DMS153 treated with DMSO at 0.1 percent for 48 hours (cell line): ENCODE measurements around the gene SULF2.
"Not testable (repeated sequence)": the region's sequence is repeated elsewhere in the genome, so short reads cannot be mapped to it uniquely, and the experiment has no call there.

Experiments
- DNase-seq: peaks from one replicate; lab custom pipeline; 2025; ENCODE audit not compliant: unreplicated experiment; lab: John Stamatoyannopoulos, UW

SULF2 gene

DNA sequence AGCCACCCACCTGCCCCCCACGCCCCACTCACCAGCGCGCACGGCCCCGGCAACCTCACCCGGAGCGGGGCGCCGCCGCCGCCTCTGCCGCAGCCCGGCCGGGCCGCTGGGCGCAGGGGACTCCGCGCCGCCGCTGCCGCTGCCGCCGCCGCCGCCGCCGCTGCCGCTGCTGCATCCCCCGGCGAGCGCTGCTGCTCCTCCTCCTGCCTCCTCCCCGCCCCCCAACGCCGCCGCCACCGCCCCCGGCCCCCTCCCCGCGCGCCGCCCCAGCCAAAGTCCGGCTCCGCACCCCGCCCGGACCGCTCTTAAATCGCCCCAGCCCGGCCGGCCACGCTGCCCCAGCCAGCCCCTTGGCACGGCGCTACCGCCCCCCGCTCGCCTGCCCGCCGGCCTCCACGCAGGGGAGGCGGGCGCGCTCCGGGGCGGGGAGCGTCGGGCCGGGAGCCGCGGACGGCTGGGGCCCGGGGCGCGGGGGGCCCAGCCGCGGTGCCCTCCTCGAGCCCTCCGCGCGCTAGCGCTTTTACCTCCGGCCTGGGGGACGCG lies at the start of gene SULF2:
SULF2 (minus strand) TSS at position 171 of the 543 bp plus-strand sequence. CDS start 28,118 bp downstream, outside the sequence.
- no peak for DNase-seq

DNA sequence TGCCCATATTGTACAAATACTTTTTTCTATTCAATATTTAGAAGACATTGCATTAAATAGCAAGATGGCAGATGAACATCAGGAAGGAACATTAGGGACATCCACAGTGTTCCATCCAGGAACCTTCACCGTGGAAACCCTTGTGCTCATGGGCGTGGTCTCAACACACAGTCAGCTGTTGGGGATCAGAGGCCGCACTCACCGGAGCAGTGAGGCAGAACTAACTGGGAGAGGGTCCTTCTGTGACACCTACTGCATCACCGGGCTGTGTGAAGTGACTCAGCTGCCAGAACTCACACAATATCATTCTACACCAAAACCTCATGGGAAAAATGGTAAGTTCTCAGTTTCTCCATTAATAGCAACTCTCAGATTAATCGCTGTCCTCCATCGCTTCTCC lies 46.4 kb upstream of the SULF2 start:
- DNase-seq, result not testable (repeated sequence)

DNA sequence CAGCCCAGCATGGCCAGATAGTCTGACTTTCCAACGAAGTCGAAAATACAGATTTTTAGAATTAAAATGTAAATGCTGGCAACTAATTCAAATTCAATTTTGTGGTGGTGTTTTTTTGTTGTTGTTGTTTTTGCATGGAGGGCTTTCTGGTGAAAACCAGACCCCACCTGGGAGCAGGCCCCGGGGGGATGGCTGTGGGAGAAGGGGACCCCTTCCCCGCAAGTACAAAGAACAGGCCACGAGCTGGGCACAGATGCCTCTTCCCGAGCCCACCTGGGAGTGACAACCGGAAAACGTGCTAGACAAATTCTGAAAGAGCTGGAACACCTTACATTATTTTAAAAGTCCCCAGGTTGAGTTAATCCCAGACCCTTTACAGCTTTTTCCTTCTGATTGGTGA lies 41.4 kb upstream of the SULF2 start:
- not testable (repeated sequence) for DNase-seq

GRCh38 chr20:47826006-47826405 lies 40.7 kb upstream of the SULF2 start:
- not testable (repeated sequence) for DNase-seq

- no peak for DNase-seq
Measured at GRCh38 chr20:47825011-47825762, 39.9 kb upstream of the SULF2 start.

DNA sequence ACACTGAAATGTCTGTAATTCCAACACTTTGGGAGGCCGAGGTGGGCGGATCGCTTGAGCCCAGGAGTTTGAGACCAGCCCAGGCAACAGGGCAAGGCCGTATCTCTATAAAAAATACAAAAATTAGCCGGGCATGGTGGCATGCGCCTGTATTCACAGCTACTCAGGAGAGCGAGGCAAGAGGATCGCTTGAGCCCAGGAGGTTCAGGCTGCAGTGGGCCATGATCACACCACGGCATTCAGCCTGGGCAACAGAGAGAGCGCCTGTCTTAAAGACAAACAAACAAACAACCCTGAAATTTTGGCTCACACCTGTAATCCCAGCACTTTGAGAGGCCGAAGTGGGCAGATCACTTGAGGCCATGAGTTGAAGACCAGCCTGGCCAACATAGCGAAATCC lies 38.7 kb upstream of the SULF2 start:
- not testable (repeated sequence) for DNase-seq

DNA sequence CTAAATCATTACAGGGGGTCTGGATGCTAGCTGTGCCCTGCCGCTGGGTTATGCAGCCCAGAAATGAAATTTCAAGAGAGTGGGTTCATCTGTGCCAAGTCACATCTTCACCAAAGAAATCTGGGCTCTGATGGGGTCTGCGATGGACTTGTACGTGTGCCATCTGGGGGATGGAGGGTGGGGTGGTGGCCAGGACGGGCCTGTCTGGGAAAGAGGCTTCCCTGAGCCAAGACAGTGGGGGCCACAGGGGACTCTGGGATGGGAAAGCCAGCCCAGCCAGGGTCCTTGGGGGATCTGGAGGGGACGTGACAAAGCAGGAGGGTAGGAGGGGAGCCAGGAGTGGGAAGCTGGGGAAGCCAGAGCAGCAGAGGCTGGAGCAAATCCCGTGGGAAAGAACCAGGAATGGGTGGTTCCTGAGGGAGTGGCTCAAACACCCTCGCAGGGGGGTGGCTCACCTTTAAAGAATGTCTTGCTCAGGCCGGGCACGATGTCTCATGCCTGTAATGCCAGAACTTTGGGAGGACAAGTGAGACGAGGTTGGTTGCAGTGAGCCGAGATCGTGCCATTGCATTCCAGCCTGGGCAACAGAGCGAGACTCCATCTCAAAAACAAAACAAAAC lies 36.3 kb upstream of the SULF2 start:
- DNase-seq, result no peak

GRCh38 chr20:47818996-47819609 lies 33.8 kb upstream of the SULF2 start:
- no peak for DNase-seq

DNA sequence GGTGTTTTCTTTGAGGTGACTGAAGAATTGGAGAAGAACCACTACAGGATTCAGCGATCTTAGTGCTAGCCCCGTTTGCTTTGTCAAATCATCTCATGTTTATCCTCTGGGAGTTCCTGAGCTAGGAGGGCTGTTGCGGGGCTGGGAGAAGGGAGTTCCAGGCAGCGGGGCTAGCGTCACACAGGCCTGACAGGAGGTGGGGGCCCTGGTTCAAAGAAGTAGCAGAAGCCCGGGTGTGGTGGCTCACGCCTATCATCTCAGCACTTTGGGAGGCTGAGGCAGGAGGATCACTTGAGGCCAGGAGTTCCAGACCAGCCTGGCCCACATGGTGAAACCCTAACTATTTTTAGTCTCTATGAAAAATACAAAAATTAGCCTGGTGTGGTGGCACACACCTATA lies 33.2 kb upstream of the SULF2 start:
- DNase-seq, result no peak

- DNase-seq, result no peak
Measured at GRCh38 chr20:47818016-47818415, 32.7 kb upstream of the SULF2 start.

DNA sequence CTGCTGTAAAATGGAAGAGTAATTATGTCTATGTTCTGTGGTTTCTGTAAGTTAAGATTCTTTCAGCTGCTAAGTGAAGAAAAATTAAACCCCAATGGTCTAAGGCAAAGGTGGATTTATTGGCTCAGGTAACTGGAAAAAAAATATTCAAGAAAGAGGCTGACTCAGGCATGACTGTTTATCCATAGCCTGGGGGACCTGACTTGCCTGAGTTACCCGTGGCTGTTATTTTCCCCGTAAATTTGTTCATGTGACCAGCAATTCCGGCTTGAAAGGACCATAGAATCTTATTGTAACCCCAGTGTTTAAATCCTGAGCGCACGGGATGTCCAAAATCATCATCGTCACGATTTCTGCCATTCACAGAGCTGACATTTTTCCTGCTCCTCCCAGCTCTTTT lies 32.3 kb upstream of the SULF2 start:
- no peak for DNase-seq

DNA sequence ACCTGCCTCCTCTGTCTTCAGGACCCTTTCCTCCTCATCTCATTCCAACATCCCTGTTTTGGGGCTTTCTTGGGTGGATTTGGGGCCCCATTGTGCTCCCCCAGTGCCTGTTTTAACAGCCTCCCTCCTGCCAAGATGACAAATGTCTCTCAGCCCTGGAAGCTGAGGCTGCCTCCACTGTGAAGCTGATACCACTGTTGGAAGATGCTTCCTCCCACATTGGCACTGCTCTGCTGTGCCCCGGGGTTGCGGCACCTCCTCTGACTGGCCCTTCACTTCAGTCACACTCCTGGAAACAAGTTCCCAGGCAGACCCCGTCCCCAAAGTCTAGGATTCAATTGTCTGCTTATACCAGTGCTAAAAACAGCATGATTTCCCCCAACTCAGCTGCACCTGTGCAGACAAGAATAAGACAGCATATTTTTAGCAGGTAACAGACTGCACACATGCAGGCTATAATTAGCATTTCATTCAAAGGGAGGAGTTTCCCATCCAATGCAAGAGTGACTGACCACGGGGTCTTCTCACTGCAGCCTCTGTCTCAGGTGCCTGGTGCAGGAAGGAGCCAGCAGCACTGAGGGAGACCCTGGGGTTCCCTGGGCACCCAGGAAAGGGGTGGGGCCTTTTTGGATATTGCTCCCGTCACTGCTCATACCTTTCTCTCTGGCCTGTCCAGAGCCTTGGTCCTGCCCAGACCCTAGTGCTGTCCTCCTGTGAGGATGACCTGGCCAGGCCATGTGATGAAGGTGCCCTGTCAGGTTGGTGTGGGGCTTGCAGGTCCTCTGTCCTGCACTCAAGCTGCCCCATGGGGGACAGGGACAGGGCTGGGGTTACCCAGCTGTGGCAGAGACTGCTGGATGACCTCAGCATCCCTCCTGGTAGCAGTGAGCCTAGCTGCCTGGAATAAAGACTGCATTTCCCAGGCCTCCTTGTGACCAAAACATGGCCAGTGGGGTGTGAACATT lies 31.5 kb upstream of the SULF2 start:
- DNase-seq, result no peak

GRCh38 chr20:47815866-47816265 lies 30.6 kb upstream of the SULF2 start:
- DNase-seq, result no peak

DNA sequence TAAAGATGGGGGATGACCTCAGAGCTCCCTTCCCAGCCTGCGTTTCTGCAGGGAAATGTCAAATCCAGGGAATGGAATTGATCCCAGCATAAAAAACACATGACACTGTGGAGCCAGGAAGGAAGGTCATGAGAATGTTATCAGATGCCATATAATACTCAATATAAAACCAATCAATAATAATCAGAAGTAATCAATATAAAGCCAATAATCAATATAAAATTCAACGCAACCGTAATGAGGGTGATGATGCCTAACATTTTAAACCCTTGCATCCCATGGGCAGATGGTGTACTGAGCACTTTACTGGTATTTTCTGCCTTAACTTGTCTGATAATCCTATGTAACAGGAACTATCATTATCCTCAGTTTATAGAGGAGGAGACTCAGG lies 30.1 kb upstream of the SULF2 start:
- no peak for DNase-seq

- DNase-seq, result no peak
Measured at GRCh38 chr20:47814632-47815415, 29.5 kb upstream of the SULF2 start.

GRCh38 chr20:47810721-47811347 lies 25.6 kb upstream of the SULF2 start:
- no peak for DNase-seq

- DNase-seq, result no peak
Measured at GRCh38 chr20:47810116-47810677, 24.9 kb upstream of the SULF2 start.

DNA sequence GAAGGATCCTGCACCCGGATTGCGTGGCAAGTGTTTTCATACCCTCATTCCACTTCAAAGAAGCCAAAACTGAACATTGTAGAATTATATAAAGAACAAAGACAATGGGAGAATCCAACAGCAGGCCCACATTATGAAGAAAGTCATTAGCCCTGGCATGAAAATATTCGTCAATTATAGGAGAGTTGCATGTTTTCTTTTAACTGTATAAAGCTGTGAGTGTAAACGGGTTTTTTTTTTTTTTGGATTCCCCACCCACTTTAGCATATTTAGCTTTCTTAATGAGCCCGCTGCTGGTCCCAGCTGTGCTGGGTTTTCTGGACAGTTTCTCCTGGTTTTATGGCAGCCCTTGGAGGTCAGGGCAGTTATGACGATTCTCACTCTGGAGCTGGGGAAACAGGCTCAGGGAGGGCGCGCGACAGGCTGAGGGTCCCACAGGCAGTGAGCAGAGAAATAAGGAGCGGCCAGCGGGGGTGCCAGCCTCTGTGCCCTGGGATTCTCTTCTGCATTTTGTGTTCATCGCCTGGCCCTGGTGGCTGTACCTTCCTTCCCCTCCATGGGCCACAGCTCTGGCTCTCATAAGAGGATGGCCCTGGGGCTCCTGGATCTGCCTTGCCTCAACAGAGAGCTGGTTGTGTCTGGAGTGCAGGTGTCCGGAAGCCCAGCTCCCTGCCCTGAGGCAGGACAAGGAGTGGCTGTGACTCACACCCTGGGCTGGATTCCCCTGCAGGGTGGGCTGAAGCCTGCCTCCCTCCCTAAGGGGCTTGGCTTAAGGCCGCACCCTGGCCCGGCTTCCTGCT lies 24.1 kb upstream of the SULF2 start:
- DNase-seq, result no peak
